Measurements from ENCODE around the gene ELF1. TPM values are rescaled to one million over a fixed set of nuclear protein-coding genes. Genes with fewer than 3 reads are reported as not detected.
"Not testable (repeated sequence)": the region's sequence is repeated elsewhere in the genome, so short reads cannot be mapped to it uniquely, and the experiment has no call there.

ELF1 gene
- total and polyA plus RNA-seq, 4 donors, result 23.0 to 77.0 (median 47.6) TPM

DNA sequence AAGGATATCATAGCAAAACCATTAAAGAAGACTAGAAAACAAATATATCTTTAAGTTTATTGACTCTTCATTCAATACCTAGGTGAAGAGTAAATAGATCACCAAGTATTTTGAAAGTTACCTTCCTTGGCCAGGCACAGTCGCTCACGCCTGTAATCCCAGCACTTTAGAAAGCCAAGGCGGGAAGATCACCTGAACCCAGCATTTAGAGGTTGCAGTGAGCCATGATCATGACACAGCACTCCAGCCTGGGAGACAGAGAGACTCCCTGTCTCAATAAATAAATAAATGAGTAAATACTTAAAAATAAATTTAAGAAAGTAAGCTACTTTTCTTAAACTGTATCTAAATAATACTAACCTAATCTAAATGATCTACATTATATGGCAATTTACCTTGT is 33.3 kb upstream of the ELF1 start:
- WGBS, 2 donors, result 94 to 97% methylated on average over 3 of the region's 3 CpGs
- intact Hi-C loops (cut with DNase I), result loop anchor here (10.0 kb wide), 2 partner anchors 68 to 128 kb away; no protein-coding TSS in a partner anchor
- no peaks in the 10 kb centered on the region for H3K27me3 ChIP-seq (ENCODE audit: control insufficient read depth in 1 of 2, insufficient read depth in 2 of 2, low read length in 1 of 2)
- no peak overlapping the region for H3K4me3 ChIP-seq (ENCODE audit: low read length in 2 of 2)
- no peaks in the 10 kb centered on the region for H3K9me3 ChIP-seq (ENCODE audit: control insufficient read depth, low read length)
- ATAC-seq (ENCODE audit: low FRiP score) (no peak), DNase-seq (no peak)
- H3K27ac ChIP-seq (ENCODE audit: low read depth in 1 of 2, low read length in 2 of 2), result peak overlapping the region in 1 of 2 donors; percentile 51
- H3K36me3 ChIP-seq (ENCODE audit: control insufficient read depth in 1 of 2, insufficient read depth in 2 of 2, low read length in 1 of 2), result no peaks in the 10 kb centered on the region
- H3K4me1 ChIP-seq (ENCODE audit: control insufficient read depth in 1 of 2, insufficient read depth in 2 of 2, low read length in 2 of 2), result peaks cover 4 to 8% of the 10 kb centered on the region in 2 donors

DNA sequence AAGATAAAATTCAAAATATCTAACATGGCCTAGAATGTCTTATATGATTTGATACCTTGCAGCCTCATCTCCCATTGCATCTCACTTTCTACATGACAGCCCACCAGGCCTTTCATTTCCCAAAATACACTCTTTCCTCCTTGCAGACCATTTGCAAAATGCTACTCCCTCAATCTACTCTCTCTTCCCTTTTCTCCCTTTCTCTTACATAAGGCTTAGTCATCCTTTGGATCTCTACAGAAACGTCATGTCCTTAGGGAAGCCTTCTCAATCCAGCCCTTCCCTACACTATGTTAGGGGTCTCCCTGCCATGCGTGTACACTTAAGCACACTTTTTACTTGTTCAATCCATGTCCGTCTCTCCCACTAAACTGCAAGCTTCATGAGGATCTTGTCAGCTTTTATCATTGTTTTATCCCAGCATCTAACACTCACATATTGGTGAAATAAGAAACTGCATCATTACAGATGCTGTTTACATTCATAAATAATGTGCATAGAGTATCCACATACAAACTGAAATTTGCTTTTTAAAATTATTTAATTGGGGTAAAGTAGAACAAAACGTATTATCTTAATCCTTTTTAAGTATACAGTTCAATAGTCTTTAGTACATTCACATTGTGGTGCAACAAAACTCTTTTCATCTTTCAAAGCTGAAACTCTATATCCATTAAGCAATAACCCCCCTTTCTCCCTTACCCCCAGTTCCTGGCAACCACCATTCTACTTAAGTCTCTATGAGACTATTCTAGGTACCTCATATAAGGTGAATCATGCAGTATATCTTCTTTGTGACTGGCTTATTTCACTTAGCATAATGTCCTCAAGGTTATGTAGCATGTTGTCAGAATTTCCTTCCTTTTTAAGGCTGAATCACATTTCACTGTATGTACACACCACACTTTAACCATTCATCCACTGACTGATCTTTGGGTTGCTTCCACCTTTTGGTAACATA is 30.6 kb upstream of the ELF1 start:
- ATAC-seq (ENCODE audit: low FRiP score), result no peak
- WGBS, 2 donors, result 89% methylated on average over 4 of the region's 4 CpGs
- H3K4me1 ChIP-seq (ENCODE audit: control insufficient read depth in 1 of 2, insufficient read depth in 2 of 2, low read length in 2 of 2), result peaks cover 3 to 8% of the 10 kb centered on the region in 2 donors

DNA sequence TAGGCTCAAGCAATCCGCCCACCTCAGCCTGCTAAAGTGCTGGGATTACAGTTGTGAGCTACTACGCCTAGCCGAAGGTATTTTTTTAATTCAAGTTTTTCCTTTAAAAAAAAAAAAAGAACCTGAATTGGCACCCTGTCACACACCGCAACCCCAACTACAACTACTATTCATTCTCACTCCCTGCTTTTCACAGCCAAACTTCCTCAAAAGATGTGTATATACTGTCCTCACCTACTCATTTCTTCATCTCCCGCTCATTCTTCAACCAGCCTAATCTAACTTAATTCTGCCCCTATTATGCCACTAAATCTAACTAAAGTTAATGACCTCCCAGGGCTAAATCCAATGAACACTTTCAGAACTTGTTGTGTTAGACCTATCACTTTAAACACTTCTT is 29.5 kb upstream of the ELF1 start:
- no peaks in the 10 kb centered on the region for H3K9me3 ChIP-seq (ENCODE audit: control insufficient read depth, low read length)
- no peaks in the 10 kb centered on the region for H3K36me3 ChIP-seq (ENCODE audit: control insufficient read depth in 1 of 2, insufficient read depth in 2 of 2, low read length in 1 of 2)
- no peak overlapping the region for H3K27ac ChIP-seq (ENCODE audit: low read depth in 1 of 2, low read length in 2 of 2)
- ATAC-seq (ENCODE audit: low FRiP score), result no peak
- no peak for DNase-seq
- intact Hi-C loops (cut with DNase I), result no loop called here
- no peaks in the 10 kb centered on the region for H3K27me3 ChIP-seq (ENCODE audit: control insufficient read depth in 1 of 2, insufficient read depth in 2 of 2, low read length in 1 of 2)
- no peak overlapping the region for H3K4me3 ChIP-seq (ENCODE audit: low read length in 2 of 2)
- H3K4me1 ChIP-seq (ENCODE audit: control insufficient read depth in 1 of 2, insufficient read depth in 2 of 2, low read length in 2 of 2), result peaks cover 3 to 6% of the 10 kb centered on the region in 2 donors
- WGBS, 2 donors, result 98 to 100% methylated on average over 5 of the region's 5 CpGs

More for the DNA sequence above, 30.6 kb upstream of the ELF1 start:
- H3K27me3 ChIP-seq (ENCODE audit: control insufficient read depth in 1 of 2, insufficient read depth in 2 of 2, low read length in 1 of 2), result no peaks in the 10 kb centered on the region
- no peaks in the 10 kb centered on the region for H3K36me3 ChIP-seq (ENCODE audit: control insufficient read depth in 1 of 2, insufficient read depth in 2 of 2, low read length in 1 of 2)
- H3K27ac ChIP-seq (ENCODE audit: low read depth in 1 of 2, low read length in 2 of 2), result no peak overlapping the region
- no peak for DNase-seq
- intact Hi-C loops (cut with DNase I), result loop anchor here (10.0 kb wide), 2 partner anchors 65 to 125 kb away; no protein-coding TSS in a partner anchor
- H3K9me3 ChIP-seq (ENCODE audit: control insufficient read depth, low read length), result no peaks in the 10 kb centered on the region
- H3K4me3 ChIP-seq (ENCODE audit: low read length in 2 of 2), result no peak overlapping the region

DNA sequence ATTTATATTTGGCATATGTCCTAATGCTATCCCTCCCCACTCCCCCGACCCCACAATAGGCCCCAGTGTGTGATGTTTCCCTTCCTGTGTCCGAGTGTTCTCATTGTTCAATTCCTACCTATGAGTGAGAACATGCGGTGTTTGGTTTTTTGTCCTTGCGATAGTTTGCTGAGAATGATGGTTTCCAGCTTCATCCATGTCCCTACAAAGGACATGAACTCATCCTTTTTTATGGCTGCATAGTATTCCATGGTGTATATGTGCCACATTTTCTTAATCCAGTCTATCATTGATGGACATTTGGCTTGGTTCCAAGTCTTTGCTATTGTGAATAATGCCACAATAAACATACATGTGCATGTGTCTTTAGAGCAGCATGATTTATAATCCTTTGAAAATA is 23.3 kb upstream of the ELF1 start:
- ATAC-seq (ENCODE audit: low FRiP score); DNase-seq; H3K4me1 ChIP-seq (ENCODE audit: control insufficient read depth in 1 of 2, insufficient read depth in 2 of 2, low read length in 2 of 2); H3K9me3 ChIP-seq (ENCODE audit: control insufficient read depth, low read length); H3K27ac ChIP-seq (ENCODE audit: low read depth in 1 of 2, low read length in 2 of 2); H3K4me3 ChIP-seq (ENCODE audit: low read length in 2 of 2); intact Hi-C loops (cut with DNase I); H3K27me3 ChIP-seq (ENCODE audit: control insufficient read depth in 1 of 2, insufficient read depth in 2 of 2, low read length in 1 of 2); H3K36me3 ChIP-seq (ENCODE audit: control insufficient read depth in 1 of 2, insufficient read depth in 2 of 2, low read length in 1 of 2): not testable (repeated sequence)
- 93 to 94% methylated on average over 2 to 3 of the region's 4 CpGs for WGBS, 2 donors

DNA sequence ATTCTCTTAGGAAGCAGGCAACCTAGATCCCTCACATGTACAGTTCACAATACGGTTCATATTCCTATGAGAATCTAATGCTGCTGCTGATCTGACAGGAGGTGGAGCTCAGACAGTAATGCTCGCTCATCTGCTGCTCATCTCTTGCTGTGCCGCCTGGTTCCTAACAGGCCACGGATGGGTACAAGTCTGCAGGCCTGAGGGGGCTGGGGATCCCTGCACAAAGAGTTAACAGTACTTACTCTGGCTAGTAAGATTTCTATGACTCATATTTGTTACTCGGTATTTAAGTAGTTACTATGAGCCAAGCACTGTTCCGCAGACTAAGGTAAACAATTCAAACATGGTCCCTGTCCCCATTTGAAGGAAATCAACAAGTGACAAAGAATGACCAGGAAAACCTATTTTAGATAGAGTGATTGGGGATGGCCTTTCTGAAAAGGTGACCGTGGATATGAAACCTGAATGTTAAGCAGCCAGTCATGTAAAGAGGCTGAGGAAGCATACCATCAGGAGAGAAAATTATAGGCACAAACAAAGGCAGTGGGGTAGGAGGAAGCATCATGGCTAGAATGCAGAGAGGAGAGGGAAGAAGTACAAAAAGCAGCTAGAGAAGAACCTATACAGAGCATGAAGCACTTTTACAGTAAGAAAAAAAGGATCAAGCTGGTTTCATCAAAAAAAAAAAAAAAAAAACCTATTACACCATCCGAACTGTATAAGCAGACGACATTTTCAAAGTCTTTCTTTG is 21.6 kb upstream of the ELF1 start:
- Histone ChIP-seq H3K36me3 (ENCODE audit: control insufficient read depth in 1 of 2, insufficient read depth in 2 of 2, low read length in 1 of 2) (no peaks in the 10 kb centered on the region), H3K27me3 (ENCODE audit: control insufficient read depth in 1 of 2, insufficient read depth in 2 of 2, low read length in 1 of 2) (no peaks in the 10 kb centered on the region), H3K9me3 (ENCODE audit: control insufficient read depth, low read length) (no peaks in the 10 kb centered on the region), H3K4me3 (ENCODE audit: low read length in 2 of 2) (no peak overlapping the region), H3K4me1 (ENCODE audit: control insufficient read depth in 1 of 2, insufficient read depth in 2 of 2, low read length in 2 of 2) (no peaks in the 10 kb centered on the region), H3K27ac (ENCODE audit: low read depth in 1 of 2, low read length in 2 of 2) (no peak overlapping the region)
- ATAC-seq (ENCODE audit: low FRiP score) (no peak), DNase-seq (no peak)
- intact Hi-C loops (cut with DNase I), result no loop called here
- WGBS, 2 donors, result 57 to 65% methylated on average over 9 of the region's 9 CpGs

DNA sequence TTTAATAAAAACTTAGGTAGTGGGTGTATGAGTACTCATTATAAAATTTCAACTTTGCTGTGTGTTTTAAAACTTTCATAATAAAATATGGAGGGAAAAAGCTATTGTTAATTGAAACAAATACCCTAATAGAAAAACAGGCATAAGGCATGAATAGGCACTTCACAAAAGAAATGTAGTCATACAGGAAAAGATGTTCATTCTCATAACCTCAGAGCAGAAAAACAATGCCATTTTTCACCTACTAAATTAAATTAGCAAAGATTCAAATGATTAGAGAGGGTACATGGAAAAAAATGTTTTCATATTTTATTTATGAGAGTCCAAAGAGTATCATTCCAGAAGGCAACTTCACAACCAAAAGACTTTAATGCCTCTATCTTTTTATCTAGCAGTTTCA is 20.6 kb upstream of the ELF1 start:
- H3K9me3 ChIP-seq (ENCODE audit: control insufficient read depth, low read length), result no peaks in the 10 kb centered on the region
- intact Hi-C loops (cut with DNase I), result no loop called here
- peaks cover 0 to 3% of the 10 kb centered on the region in 2 donors for H3K4me1 ChIP-seq (ENCODE audit: control insufficient read depth in 1 of 2, insufficient read depth in 2 of 2, low read length in 2 of 2)
- DNase-seq (no peak), ATAC-seq (ENCODE audit: low FRiP score) (no peak)
- H3K27me3 ChIP-seq (ENCODE audit: control insufficient read depth in 1 of 2, insufficient read depth in 2 of 2, low read length in 1 of 2), result no peaks in the 10 kb centered on the region
- H3K4me3 ChIP-seq (ENCODE audit: low read length in 2 of 2), result no peak overlapping the region
- H3K27ac ChIP-seq (ENCODE audit: low read depth in 1 of 2, low read length in 2 of 2), result no peak overlapping the region
- no peaks in the 10 kb centered on the region for H3K36me3 ChIP-seq (ENCODE audit: control insufficient read depth in 1 of 2, insufficient read depth in 2 of 2, low read length in 1 of 2)

DNA sequence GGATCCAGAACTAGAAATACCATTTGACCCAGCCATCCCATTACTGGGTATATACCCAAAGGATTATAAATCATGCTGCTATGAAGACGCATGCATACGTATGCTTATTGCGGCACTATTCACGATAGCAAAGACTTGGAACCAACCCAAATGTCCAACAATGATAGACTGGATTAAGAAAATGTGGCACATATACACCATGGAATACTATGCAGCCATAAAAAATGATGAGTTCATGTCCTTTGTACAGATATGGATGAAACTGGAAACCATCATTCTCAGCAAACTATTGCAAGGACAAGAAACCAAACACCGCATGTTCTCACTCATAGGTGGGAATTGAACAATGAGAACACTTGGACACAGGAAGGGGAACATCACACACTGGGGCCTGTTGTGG is 17.4 kb upstream of the ELF1 start:
- H3K36me3 ChIP-seq (ENCODE audit: control insufficient read depth in 1 of 2, insufficient read depth in 2 of 2, low read length in 1 of 2); H3K4me3 ChIP-seq (ENCODE audit: low read length in 2 of 2); intact Hi-C loops (cut with DNase I); H3K27me3 ChIP-seq (ENCODE audit: control insufficient read depth in 1 of 2, insufficient read depth in 2 of 2, low read length in 1 of 2); H3K27ac ChIP-seq (ENCODE audit: low read depth in 1 of 2, low read length in 2 of 2); DNase-seq; H3K4me1 ChIP-seq (ENCODE audit: control insufficient read depth in 1 of 2, insufficient read depth in 2 of 2, low read length in 2 of 2); ATAC-seq (ENCODE audit: low FRiP score); H3K9me3 ChIP-seq (ENCODE audit: control insufficient read depth, low read length): not testable (repeated sequence)
- WGBS, 2 donors, result 88 to 91% methylated on average over 5 of the region's 5 CpGs

DNA sequence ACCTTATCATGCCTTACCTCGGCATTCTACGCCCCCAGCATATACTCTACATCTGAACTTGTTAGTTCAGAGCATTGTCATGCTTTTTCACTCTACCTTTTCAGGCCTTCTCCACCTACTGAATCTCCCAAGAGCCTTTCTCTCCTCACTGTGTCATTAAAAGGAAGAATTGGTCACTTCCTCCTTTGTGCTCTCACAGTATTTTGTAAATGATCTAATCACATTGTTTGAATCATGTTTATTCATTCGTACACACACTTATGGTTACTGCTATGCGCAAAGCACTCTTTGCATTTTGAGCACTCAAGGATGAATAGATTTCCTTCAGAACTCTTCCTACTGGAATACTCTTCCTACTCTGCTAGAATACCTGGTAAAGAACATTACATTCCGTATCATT is 15.8 kb upstream of the ELF1 start:
- Histone ChIP-seq H3K4me3 (ENCODE audit: low read length in 2 of 2) (no peak overlapping the region), H3K27me3 (ENCODE audit: control insufficient read depth in 1 of 2, insufficient read depth in 2 of 2, low read length in 1 of 2) (no peaks in the 10 kb centered on the region), H3K4me1 (ENCODE audit: control insufficient read depth in 1 of 2, insufficient read depth in 2 of 2, low read length in 2 of 2) (peaks cover 0 to 6% of the 10 kb centered on the region in 2 donors), H3K36me3 (ENCODE audit: control insufficient read depth in 1 of 2, insufficient read depth in 2 of 2, low read length in 1 of 2) (no peaks in the 10 kb centered on the region), H3K27ac (ENCODE audit: low read depth in 1 of 2, low read length in 2 of 2) (no peak overlapping the region), H3K9me3 (ENCODE audit: control insufficient read depth, low read length) (no peaks in the 10 kb centered on the region)
- ATAC-seq (ENCODE audit: low FRiP score) (no peak), DNase-seq (no peak)
- intact Hi-C loops (cut with DNase I), result no loop called here
- WGBS, 2 donors, result 88 to 89% methylated on average over 5 of the region's 5 CpGs
